HG02885 (cell line): ENCODE data around the gene NEU2.
A peak's percentile ranks its signal among the peaks of the same experiment; 100 is the strongest.

Source experiments
- ATAC-seq: cut with Tn5 transposase; IDR thresholded peaks from one replicate; pipeline ENCODE4 v1.9.1; 2021; ENCODE audit warnings: mild to moderate bottlenecking; ENCODE audit not compliant: unreplicated experiment, poor library complexity

The NEU2 gene

DNA sequence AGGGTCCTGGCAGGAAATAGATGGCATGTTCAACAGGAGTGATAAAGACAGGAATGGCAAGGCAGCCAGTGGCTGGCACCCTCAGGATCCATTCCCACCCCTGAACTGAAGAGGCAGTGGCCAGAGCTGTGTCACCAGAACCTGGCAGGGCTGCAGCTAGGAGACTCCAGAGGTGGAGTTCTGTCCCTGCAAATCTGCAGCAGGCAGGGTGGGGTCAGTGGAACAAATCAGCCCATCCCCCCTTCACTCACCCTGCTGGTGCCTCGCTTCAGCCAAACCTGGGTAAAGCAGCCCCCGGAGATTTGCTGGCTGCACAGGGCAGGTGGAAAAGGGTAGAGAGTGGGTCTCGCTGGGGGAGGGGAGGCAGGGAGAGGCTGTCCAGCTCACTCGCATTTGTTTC, 40.4 kb downstream of the NEU2 start:
- no peak for ATAC-seq

DNA sequence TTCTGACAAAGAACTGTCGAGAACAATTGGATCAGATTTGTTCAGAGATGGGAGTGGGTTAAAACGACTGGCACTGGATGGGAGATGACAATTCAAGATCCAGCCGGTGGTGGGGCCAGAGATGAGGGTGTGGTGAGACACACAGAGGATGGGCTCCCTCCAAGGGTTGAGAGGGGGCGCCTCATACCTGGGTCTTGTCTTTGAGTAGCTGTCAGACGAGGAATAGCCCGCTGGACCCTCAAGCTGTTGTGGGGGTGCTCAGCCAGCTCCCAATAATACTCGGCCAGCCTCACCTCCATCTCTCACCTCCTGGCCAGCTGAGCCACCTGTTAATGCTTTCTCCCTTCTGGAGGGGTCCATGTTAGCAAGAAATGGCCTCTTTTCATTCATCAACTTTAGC, 41.6 kb downstream of the NEU2 start:
- ATAC-seq, result no peak

DNA sequence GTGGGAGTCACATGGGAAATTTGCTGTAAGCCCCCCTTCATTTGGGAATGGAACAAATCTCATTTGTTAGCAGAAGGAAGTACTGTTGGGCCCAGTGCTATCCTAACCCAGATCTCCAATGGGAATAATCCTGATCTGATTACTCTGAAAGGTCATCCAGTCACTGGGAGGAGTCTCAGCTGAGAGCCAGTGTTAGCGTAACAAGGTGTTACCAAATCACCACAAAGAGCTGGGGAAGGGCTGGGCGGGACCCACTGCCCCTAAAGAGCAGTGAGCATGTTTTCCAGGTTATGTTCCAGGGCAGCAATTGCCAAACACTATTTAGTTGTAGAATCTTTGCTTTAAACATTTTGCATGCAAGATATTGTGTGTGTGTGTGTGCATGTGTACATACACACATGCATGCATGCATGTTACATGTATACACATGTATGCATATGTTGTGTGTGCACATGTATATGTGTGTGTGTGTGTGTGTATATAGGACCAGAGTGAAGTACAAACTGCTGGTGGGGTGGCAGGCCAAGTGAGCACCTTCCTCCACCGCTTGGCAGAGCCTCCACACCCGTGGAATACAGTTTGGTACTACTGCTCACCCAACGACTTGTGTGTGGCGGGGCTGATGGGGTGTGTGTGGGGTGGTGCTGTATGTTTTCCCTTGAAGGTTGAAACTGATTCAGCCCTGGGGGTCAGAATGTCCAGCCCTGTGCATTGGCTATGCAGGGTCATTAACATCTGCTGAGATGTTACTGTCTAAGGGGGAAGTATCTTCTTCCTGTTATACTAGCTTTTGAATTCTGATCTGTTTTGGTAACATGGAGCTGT, 42.9 kb downstream of the NEU2 start:
- ATAC-seq, result peak; percentile 26

DNA sequence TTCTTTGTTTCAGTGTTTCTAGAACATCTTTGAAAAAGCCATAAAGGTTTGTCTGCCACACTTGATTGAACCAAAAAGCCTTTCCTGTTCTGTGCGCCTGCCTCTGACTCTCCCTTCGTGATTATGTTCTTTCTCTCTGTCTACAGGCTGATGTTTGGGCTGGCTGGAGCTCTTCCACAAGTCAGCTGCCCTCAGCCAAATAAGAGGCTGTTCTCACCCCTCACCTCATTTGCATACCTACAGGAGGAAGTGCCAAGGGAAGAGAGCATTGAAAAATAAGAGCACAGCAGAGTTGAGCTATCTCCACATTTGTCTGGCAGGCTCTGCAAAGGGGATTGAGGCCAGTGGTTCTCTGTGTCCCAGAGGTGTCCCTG, 43.5 kb downstream of the NEU2 start:
- peak; percentile 62 for ATAC-seq

DNA sequence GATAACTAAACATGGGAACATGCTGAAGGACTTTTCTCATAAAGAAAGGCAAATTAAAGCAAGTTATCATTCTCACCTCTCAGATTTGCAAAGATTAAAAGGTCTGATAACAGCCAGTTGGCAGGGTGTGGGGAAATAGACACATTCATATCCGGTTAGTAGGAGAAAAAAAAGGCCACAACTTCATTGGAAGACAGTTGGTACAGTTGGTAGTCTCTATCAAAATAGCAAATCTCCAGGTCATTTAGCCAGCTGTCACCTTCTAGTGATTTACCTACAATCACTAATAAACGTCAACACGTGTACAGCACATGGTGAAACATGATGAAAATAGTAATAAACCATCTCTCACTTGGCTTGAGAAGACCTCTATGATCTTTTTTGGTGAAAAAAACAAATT, 44.3 kb downstream of the NEU2 start:
- ATAC-seq, result no peak

DNA sequence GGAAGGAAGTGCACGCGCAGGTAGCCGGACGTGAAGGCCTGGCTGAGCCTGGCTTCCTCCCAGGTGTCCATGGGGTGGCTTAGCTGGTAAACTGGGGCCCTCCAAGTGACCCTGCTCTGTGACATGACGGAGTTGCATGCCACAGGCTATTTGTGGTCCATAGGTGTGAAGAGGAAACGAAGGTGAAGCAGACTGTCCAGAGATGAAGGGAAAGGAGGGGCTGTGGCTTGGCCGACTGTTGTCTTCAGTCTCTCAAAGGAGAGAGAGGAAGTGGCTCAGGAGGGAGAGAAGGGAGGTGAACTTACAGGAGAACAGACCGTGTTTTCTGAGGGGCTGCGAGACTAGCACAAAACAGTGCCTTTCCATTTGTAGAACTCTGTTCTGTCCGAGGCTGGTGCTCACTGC, 47.0 kb downstream of the NEU2 start:
- peak; percentile 37 for ATAC-seq

DNA sequence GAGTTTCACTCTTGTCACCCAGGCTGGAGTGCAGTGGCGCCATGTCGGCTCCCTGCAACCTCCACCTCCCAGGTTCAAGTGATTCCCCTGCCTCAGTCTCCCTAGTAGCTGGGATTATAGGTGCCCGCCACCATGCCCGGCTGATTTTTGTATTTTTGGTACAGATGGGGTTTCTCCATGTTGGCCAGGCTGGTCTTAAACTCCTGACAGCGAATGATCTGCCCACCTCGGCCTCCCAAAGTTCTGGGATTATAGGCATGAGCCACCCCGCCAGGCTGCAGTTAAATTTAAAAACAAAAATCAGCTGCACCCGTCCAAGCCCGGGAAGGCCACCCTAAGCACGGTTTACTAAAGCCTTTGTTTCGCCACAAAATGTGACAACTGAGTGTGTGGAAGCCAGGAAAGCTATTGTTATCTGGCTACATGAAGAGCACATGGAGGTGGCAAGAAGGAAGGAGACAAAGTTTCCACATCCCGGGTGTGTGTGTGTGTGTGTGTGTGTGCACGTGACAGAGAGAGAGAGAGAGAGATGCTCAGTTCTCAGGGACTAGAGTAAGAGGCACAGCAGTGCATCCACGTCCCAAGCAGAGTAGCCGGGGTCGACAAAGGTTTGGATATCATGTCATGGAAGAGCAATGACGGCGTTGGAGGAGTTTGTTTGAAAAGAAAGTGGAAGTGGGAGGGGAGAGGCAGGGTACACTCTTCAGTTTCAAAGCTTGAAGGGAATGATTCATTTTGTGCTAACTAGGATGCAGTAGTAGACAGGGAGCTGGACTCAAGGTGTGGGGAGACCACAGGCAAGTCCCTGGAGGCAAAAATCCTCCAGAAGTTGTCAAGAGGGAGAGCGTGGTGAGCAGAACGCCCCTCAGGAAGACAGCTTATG, 47.7 kb downstream of the NEU2 start:
- ATAC-seq, result no peak

DNA sequence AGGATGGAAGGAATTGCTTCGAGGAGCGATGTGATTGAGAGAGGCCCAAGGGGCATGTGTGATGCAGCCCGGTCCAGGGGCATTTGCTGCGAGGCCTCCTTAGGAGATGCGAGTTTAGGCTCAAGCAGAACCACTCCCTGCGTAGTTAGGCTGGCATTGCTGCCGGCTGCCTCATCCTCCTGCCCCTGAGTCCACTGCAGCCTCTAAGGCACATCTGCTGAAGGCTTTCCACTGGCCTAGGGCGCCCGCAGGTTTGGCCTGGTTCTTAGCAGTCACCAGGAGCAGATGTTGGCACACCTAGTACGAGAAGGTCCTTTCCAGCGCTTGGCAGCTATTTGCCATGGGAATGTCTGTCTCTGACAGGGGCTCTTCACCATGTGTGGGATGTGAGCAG, 48.4 kb downstream of the NEU2 start:
- no peak for ATAC-seq

DNA sequence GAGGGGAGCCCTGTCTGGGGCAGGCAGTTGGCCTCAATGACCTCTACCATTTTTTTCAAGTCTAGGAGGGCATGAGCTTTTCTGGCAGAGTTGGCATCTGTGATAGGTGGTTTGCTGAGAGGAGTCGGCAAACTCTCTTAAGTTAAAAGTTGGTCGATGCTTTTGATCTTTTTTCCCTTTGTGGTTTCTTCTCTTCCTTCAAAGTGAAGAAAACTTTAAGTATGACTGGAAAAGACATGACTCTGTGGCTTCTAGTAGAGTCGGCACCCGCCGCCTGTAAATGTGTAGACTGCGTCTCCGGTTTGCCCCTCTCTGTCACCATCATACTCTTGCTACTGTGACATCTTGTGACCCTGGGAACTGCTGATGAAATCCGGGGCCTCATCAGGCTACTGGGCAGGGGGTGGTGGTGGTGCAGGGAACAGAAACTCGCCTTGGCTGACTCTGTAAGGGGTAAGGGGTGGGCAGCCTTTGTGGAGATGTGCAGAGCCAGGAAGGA, 48.8 kb downstream of the NEU2 start:
- ATAC-seq, result peak; percentile 0

DNA sequence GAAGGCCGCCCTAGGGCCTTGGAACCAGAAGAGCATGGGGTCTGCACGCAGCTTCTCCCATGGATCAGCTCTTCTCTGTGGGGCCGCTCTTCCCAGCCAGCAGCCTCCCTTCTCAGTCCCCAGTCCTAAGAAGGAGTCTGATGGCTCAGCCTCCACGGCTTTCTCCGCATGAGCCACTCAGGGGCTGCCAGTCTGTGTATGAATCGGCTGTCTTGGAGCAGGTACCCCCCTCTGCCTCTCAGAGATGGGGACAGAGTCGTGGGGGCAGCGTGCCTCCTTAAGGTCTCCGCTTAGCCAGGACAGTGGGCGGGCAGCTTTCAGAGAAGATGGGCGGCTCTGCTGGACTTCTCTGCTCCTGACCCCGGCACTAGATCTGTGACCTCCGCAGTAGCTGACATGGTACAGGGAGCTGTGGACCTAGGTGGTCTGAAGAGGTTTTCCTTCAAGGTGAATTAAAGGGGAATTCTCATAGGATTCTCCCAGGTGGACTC, 49.3 kb downstream of the NEU2 start:
- ATAC-seq, result peak; percentile 5

DNA sequence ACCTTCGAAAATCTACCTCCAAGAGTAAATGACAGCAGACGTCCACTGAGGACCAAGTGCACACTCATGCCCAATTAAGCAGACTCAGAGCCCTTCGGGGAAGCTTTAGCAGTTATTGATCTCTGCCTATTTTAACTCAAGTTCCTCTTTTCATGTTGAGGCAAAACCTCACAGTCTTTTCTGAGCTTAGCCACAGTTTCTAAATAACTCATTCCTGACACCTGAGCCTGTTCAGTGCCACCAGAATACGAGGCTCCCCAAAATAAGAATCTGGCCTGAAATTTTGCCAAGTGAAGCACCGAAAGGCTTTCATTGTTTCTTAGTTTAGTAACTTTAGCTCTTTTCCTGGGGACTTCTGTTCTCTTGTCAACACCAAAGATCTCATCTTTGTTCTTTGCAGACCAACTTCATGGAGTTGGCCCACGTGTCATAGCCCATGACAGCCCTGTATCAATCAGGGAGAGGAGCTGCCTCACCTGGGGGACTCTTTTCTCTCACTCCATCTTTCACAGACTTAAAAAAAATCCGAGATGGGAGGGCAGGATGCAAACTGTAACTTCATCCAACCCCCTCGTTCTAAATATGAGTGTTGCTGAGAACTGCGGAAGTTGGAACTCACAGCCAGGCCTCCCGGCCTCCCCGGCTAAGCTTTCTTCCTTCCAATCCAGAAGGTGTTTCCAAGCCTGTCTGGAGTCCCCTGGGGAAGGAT, 49.9 kb downstream of the NEU2 start:
- ATAC-seq, result peak; percentile 55

DNA sequence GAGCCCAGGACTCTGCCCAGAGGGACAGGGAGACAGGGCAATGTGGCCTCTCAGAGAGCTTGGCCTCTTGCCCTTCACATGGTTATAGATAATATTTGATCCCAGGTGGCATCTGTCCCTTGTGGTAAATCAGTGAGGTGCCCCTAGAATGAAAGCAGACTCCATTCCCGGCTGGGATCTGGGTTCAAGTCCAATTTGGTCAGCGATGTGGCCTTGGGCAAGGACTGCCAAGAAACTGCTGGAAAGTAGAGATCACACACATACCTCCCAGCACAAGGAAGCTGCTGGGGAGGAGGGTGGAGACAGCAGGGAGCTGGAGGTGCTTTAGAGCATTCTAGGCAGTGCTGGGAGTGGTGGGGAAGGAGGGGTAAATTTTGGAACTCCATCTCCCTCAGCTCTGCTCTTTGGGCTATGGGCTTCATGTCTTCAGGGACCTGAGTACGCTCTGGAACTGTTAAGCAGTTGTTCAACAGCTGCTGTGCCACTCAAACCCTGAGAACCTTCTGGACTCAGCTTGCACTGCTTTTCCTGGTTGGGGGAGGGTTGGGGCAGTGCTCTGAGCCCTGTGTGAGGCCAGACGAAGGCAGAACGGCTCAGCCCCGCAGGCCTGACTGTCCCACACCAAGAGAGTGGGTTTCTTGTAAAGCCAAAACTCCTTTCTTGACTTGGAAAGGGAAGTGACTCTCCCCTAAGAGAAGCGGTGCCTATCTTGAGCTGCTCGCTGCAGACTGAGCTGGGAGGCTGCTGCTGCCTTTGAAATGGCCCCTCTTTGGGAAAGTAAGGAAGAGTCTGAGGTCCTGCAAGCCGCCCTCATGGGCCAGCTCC, 50.7 kb downstream of the NEU2 start:
- ATAC-seq, result no peak

DNA sequence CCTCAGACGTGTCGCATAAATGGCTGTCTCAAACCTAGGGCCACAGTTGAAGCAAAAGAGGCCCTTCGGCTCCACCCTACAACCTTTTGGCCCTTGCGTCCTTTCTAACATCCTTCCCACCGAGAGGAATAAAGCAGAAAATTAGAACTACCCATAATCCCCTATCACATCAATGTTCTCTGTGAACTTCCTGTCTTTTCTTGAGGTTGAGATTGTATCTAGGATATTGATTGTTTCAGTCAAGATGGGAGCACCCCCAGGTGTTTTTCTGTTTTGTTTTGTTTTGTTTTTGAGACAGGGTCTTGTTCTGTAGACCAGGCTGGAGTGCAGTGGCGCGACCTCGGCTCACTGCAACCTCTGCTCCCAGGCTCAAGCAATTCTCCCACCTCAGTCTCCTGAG, 51.3 kb downstream of the NEU2 start:
- ATAC-seq, result no peak

DNA sequence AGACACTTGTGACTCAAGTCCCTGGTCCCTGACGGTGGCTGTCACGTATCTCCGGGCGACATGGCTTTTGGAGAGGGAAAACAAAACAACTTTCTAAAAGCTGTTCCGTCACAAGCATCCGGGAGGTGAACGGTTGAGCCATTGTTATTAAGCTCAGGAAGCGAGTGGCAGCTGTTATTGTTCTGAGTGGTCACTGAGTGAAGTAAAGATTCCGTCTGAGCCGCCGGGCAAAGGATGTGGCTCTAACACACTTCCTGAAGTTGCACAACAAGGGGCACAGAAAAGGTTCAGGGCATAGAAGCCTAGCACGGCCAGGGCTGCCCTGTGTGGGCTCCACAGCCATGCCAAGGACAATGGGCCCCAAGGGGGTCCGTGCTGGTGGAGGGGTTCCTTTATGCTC, 52.0 kb downstream of the NEU2 start:
- no peak for ATAC-seq
